HepG2 (cell line): Measurements from ENCODE around the gene ATR. TPM values are rescaled to one million over a fixed set of nuclear protein-coding genes. Genes with fewer than 3 reads are reported as not detected.

Experiments used
- ARID2 ChIP-seq: sonication (generic); formaldehyde crosslinking; IDR thresholded peaks from 2 replicates; pipeline ENCODE4 v1.8.1; 2022; ENCODE audit warnings: mild to moderate bottlenecking, missing genetic modification reagents, borderline replicate concordance
- CENPT ChIP-seq: sonication (generic); formaldehyde crosslinking; IDR thresholded peaks from 2 replicates; pipeline ENCODE4 v1.8.0; 2022; ENCODE audit warnings: low read depth, mild to moderate bottlenecking, moderate library complexity, missing genetic modification reagents
- CENPX ChIP-seq: sonication (generic); formaldehyde crosslinking; IDR thresholded peaks from 2 replicates; pipeline ENCODE4 v1.9.0; 2021; ENCODE audit warnings: mild to moderate bottlenecking, missing genetic modification reagents, moderate library complexity
- KLF9 ChIP-seq: IDR thresholded peaks from 2 replicates; pipeline ENCODE4 v1.6.1; 2016; ENCODE audit warnings: low read depth
- MED13 ChIP-seq: sonication (generic); formaldehyde crosslinking; IDR thresholded peaks from 2 replicates; pipeline ENCODE4 v1.5.0; 2020; ENCODE audit warnings: missing genetic modification reagents
- SKI ChIP-seq: fragments of 450-650 bp; IDR thresholded peaks from one replicate; pipeline ENCODE4 v1.6.1; 2018; ENCODE audit warnings: mild to moderate bottlenecking; ENCODE audit not compliant: partially characterized antibody
- ZBTB20 ChIP-seq: sonication (generic); formaldehyde crosslinking; IDR thresholded peaks from 2 replicates; pipeline ENCODE4 v1.8.1; 2023; ENCODE audit warnings: missing genetic modification reagents, low read depth, mild to moderate bottlenecking, borderline replicate concordance
- ZFAT ChIP-seq: sonication (generic); formaldehyde crosslinking; conservative IDR thresholded peaks from 2 replicates; pipeline ENCODE4 v1.8.1; 2023; ENCODE audit warnings: missing genetic modification reagents, inconsistent platforms
- ZNF12 ChIP-seq: sonication (generic); formaldehyde crosslinking; IDR thresholded peaks from 2 replicates; pipeline ENCODE4 v1.5.0; 2020; ENCODE audit warnings: missing genetic modification reagents
- ZNF317 ChIP-seq: sonication (generic); formaldehyde crosslinking; IDR thresholded peaks from 2 replicates; pipeline ENCODE4 v1.5.0; 2020; ENCODE audit warnings: mild to moderate bottlenecking, missing genetic modification reagents
- ZNF326 ChIP-seq: sonication (generic); formaldehyde crosslinking; IDR thresholded peaks from 2 replicates; pipeline ENCODE4 v1.4.0; 2020; ENCODE audit warnings: missing genetic modification reagents, borderline replicate concordance
- ZNF572 ChIP-seq: sonication (generic); formaldehyde crosslinking; IDR thresholded peaks from 2 replicates; pipeline ENCODE4 v1.5.1; 2020; ENCODE audit warnings: mild to moderate bottlenecking, missing genetic modification reagents
- ZNF615 ChIP-seq: sonication (generic); formaldehyde crosslinking; IDR thresholded peaks from 2 replicates; pipeline ENCODE4 v1.5.0; 2020; ENCODE audit warnings: mild to moderate bottlenecking, missing genetic modification reagents, borderline replicate concordance
- polyA plus RNA-seq, 8 experiments: library from polyadenylated mRNA; depleted of rRNA in 3 of 8; stranded (reverse) in 7 of 8; unstranded in 1 of 8; fragments of >200 nt; fragmentation: Illumina TruSeq in 4 of 8; extraction: Trizol in 4 of 8; gene quantifications; 2 replicates each; pipeline versions ENCODE4 v1.2.1 to v1.2.3, GENCODE V29; 2011 to 2016; ENCODE audit warnings: low read depth in 4 of 8, missing spikeins in 1 of 8, mixed read lengths in 1 of 8; ENCODE audit not compliant: insufficient read depth in 1 of 8
- total RNA-seq, 5 experiments: library from RNA; depleted of rRNA; stranded (reverse); fragments of >200 nt; fragmentation: Illumina TruSeq; extraction: Trizol; gene quantifications; 2 replicates each; pipeline ENCODE4 v1.2.3, GENCODE V29; 2016; ENCODE audit warnings: low read depth in 1 of 5
- TF ChIP-seq, protein P1 (sequence below): sonication (generic); formaldehyde crosslinking; IDR thresholded peaks from 2 replicates; pipeline ENCODE4 v1.4.0; 2020; ENCODE audit warnings: mild to moderate bottlenecking, missing genetic modification reagents
- TF ChIP-seq, protein P2 (sequence below): sonication (generic); formaldehyde crosslinking; IDR thresholded peaks from 2 replicates; pipeline ENCODE4 v1.8.0; 2022; ENCODE audit warnings: missing genetic modification reagents, mild to moderate bottlenecking, moderate library complexity, borderline replicate concordance
- TF ChIP-seq, protein P3 (sequence below): sonication (generic); formaldehyde crosslinking; IDR thresholded peaks from 2 replicates; pipeline ENCODE4 v1.5.1; 2020; ENCODE audit warnings: mild to moderate bottlenecking, missing genetic modification reagents, moderate library complexity
- TF ChIP-seq, protein P4 (sequence below): IDR thresholded peaks from 2 replicates; pipeline ENCODE4 v1.6.1; 2016; ENCODE audit warnings: mild to moderate bottlenecking, missing biosample characterization, missing genetic modification reagents
- TF ChIP-seq, protein P5 (sequence below): sonication (generic); formaldehyde crosslinking; IDR thresholded peaks from 2 replicates; pipeline ENCODE4 v1.8.0; 2022; ENCODE audit warnings: missing genetic modification reagents, low read depth, mild to moderate bottlenecking, borderline replicate concordance

ATR gene
- total and polyA plus RNA-seq, 2 of the 13 experiments (the other 11 are each of a cell fraction or from before 2014, with no cell fraction given): 6.6 to 17.0 TPM

DNA sequence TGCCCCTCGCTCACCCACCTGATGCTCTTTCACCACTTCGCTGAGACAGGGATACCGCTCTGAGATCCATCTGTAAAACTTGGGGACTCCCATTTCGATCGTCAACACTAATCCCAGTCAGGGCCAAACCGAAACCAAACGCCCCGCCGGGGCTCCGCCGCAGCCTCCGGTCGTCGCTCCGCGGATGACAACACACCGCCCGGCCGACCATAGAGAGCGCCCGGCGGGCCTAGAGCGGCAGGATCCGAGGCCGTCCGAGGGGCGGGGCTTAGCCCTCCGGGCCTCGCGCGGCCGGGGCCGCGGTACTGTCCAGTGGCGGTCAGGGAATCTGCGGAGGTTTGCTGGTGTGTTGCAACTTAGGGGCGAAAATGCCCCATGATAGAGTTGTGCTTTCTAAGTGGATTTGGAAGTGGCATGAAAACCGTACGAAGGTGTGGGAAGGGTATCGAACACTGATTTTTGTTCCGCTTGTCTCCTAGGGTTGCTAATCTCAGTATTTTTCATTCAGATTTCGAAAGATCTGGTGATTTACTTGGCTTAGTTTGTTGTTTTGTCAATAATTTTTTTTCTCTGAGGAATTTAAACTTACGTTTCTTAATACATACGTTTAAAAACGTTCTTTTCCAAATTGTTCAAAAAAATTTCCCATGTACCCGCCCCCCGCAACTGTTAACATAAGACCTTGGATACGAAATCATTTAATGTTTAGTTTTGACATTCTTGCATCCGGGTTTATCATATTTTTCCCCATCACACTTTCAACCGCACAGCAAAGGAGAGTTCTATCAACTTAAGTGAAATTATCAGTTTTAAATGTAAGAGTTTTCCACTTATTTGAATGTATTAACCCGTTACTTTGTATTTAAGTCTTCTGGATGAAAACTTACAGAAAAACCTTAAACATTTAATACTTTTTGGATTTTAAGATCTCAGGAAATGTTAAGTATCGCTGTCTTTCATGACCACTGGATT is 130.4 kb downstream of the ATR start, which contains the start of gene XRN1 (continued):
- TF ChIP-seq, protein P1, sequence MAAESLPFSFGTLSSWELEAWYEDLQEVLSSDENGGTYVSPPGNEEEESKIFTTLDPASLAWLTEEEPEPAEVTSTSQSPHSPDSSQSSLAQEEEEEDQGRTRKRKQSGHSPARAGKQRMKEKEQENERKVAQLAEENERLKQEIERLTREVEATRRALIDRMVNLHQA (CRISPR knock-in tag): no peak
- TF ChIP-seq, protein P2, sequence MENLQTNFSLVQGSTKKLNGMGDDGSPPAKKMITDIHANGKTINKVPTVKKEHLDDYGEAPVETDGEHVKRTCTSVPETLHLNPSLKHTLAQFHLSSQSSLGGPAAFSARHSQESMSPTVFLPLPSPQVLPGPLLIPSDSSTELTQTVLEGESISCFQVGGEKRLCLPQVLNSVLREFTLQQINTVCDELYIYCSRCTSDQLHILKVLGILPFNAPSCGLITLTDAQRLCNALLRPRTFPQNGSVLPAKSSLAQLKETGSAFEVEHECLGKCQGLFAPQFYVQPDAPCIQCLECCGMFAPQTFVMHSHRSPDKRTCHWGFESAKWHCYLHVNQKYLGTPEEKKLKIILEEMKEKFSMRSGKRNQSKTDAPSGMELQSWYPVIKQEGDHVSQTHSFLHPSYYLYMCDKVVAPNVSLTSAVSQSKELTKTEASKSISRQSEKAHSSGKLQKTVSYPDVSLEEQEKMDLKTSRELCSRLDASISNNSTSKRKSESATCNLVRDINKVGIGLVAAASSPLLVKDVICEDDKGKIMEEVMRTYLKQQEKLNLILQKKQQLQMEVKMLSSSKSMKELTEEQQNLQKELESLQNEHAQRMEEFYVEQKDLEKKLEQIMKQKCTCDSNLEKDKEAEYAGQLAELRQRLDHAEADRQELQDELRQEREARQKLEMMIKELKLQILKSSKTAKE: no peak
- peak; percentile 57; the same call in 1 of the 2 replicates for TF ChIP-seq ZBTB20 (CRISPR knock-in tag)
- TF ChIP-seq ZFAT (CRISPR knock-in tag): no peak
- no peak for TF ChIP-seq MED13 (CRISPR knock-in tag)
- TF ChIP-seq ZNF12 (CRISPR knock-in tag): no peak
- TF ChIP-seq CENPX: no peak
- no peak for TF ChIP-seq KLF9 (CRISPR knock-in tag)
- peak; percentile 54 for TF ChIP-seq SKI
- TF ChIP-seq ZNF326 (CRISPR knock-in tag): no peak
- 0 out of 2 replicates have a peak, but pooled peaks have one; percentile 84 for TF ChIP-seq ZNF615 (CRISPR knock-in tag)
- TF ChIP-seq, protein P3, sequence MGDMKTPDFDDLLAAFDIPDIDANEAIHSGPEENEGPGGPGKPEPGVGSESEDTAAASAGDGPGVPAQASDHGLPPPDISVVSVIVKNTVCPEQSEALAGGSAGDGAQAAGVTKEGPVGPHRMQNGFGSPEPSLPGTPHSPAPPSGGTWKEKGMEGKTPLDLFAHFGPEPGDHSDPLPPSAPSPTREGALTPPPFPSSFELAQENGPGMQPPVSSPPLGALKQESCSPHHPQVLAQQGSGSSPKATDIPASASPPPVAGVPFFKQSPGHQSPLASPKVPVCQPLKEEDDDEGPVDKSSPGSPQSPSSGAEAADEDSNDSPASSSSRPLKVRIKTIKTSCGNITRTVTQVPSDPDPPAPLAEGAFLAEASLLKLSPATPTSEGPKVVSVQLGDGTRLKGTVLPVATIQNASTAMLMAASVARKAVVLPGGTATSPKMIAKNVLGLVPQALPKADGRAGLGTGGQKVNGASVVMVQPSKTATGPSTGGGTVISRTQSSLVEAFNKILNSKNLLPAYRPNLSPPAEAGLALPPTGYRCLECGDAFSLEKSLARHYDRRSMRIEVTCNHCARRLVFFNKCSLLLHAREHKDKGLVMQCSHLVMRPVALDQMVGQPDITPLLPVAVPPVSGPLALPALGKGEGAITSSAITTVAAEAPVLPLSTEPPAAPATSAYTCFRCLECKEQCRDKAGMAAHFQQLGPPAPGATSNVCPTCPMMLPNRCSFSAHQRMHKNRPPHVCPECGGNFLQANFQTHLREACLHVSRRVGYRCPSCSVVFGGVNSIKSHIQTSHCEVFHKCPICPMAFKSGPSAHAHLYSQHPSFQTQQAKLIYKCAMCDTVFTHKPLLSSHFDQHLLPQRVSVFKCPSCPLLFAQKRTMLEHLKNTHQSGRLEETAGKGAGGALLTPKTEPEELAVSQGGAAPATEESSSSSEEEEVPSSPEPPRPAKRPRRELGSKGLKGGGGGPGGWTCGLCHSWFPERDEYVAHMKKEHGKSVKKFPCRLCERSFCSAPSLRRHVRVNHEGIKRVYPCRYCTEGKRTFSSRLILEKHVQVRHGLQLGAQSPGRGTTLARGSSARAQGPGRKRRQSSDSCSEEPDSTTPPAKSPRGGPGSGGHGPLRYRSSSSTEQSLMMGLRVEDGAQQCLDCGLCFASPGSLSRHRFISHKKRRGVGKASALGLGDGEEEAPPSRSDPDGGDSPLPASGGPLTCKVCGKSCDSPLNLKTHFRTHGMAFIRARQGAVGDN (CRISPR knock-in tag): peak; percentile 88
- no peak for TF ChIP-seq CENPT (CRISPR knock-in tag)
- TF ChIP-seq ZNF317 (CRISPR knock-in tag): peak; percentile 65; the same call in 1 of the 2 replicates
- TF ChIP-seq, protein P4, sequence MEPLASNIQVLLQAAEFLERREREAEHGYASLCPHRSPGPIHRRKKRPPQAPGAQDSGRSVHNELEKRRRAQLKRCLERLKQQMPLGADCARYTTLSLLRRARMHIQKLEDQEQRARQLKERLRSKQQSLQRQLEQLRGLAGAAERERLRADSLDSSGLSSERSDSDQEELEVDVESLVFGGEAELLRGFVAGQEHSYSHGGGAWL (CRISPR knock-in tag): peak; percentile 79; the same call in 1 of the 2 replicates
- TF ChIP-seq, protein P5, sequence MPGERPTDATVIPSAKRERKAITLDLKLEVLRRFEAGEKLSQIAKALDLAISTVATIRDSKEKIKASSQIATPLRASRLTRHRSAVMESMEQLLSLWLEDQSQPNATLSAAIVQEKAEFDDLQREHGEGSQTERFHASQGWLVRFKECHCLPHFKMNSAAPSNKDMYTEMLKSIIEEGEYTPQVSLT (CRISPR knock-in tag): no peak
- TF ChIP-seq ARID2 (CRISPR knock-in tag): no peak
- no peak for TF ChIP-seq ZNF572
